GM23338 (cell line): ENCODE data around the gene COBL.

Source experiments
- CREB1 ChIP-seq: fragments of 250-450 bp; sonication (Bioruptor Pico); IDR thresholded peaks from 2 replicates; pipeline ENCODE4 v1.5.0; 2020; ENCODE audit warnings: low read depth, mild to moderate bottlenecking, moderate library complexity
- CTCF ChIP-seq, 2 experiments: fragments of 200-600 bp in 1 of 2; sonication (generic) in 1 of 2; conservative IDR thresholded peaks; 2 replicates each; pipeline versions ENCODE4 v1.5.1 to v1.6.1; 2016 to 2017; ENCODE audit warnings: antibody characterized with exemption in 2 of 2, low read depth in 2 of 2, mild to moderate bottlenecking in 2 of 2, moderate library complexity in 1 of 2
- ETS1 ChIP-seq: IDR thresholded peaks from 2 replicates; pipeline ENCODE4 v1.6.1; 2016; ENCODE audit warnings: antibody characterized with exemption
- EZH2 ChIP-seq: fragments of 200-600 bp; sonication (generic); IDR thresholded peaks from one replicate; pipeline ENCODE4 v1.8.0; 2017; ENCODE audit warnings: antibody characterized with exemption, mild to moderate bottlenecking, low read depth; ENCODE audit not compliant: unreplicated experiment
- EZH2phosphoT487 ChIP-seq: fragments of 200-600 bp; sonication (generic); IDR thresholded peaks from one replicate; pipeline ENCODE4 v1.8.1; 2018; ENCODE audit warnings: antibody characterized with exemption; ENCODE audit not compliant: unreplicated experiment
- JUNB ChIP-seq: IDR thresholded peaks from one replicate; pipeline ENCODE4 v1.6.1; 2016; ENCODE audit warnings: antibody characterized with exemption; ENCODE audit not compliant: unreplicated experiment
- NANOG ChIP-seq: IDR thresholded peaks from 2 replicates; pipeline ENCODE4 v1.6.1; 2016; ENCODE audit warnings: antibody characterized with exemption, borderline replicate concordance
- POLR2AphosphoS5 ChIP-seq: IDR thresholded peaks from 2 replicates; pipeline ENCODE4 v1.6.1; 2016; ENCODE audit warnings: antibody characterized with exemption, low read depth
- REST ChIP-seq: IDR thresholded peaks from one replicate; pipeline ENCODE4 v1.6.1; 2018; ENCODE audit warnings: antibody characterized with exemption; ENCODE audit not compliant: unreplicated experiment
- STAT1 ChIP-seq: IDR thresholded peaks from one replicate; pipeline ENCODE4 v1.6.1; 2016; ENCODE audit warnings: antibody characterized with exemption; ENCODE audit not compliant: unreplicated experiment
- ZNF114 ChIP-seq: fragments of 250-450 bp; sonication (Bioruptor Pico); IDR thresholded peaks from 2 replicates; pipeline ENCODE4 v1.5.0; 2020; ENCODE audit warnings: mild to moderate bottlenecking, moderate library complexity
- ZNF331 ChIP-seq: fragments of 250-450 bp; sonication (Bioruptor Pico); IDR thresholded peaks from 2 replicates; pipeline ENCODE4 v1.5.0; 2020; ENCODE audit warnings: low read depth, mild to moderate bottlenecking, moderate library complexity

- TF ChIP-seq CTCF (conservative IDR thresholded peaks at IDR 0.05; ENCODE audit: low read depth in 2 of 2) = no peak
- no peak for TF ChIP-seq POLR2AphosphoS5
- no peak for TF ChIP-seq EZH2
- no peak for TF ChIP-seq CREB1
- TF ChIP-seq REST = no peak
- TF ChIP-seq STAT1 = no peak
- no peak for TF ChIP-seq NANOG
- TF ChIP-seq EZH2phosphoT487 = no peak
- TF ChIP-seq JUNB = no peak
- no peak for TF ChIP-seq ZNF331 (CRISPR knock-in tag)
- TF ChIP-seq ZNF114 (CRISPR knock-in tag) = no peak
- TF ChIP-seq ETS1 = no peak
Observed at GRCh38 chr7:51077316-51077986, 239.2 kb downstream of the COBL start.
